Naive thymus-derived CD4-positive, alpha-beta T cell (primary cell): ENCODE data around the gene STON2. TPM values are rescaled to one million over a fixed set of nuclear protein-coding genes. Genes with fewer than 3 reads are reported as not detected.
"Not testable (repeated sequence)": the region's sequence is repeated elsewhere in the genome, so short reads cannot be mapped to it uniquely, and the experiment has no call there.

Source experiments
- ATAC-seq: fragments of 150-1000 bp; cut with Tn5 transposase; 2 replicates; pipeline ENCODE4 v1.10.0; 2021; ENCODE audit warnings: mild to moderate bottlenecking, moderate library complexity
- CTCF ChIA-PET: fragments of 350-600 bp; sonication (Branson Sonifier 250); formaldehyde crosslinking; loops from one replicate; lab custom pipeline; 2021; ENCODE audit warnings: antibody characterized with exemption; lab: Charles Lee
- POLR2A ChIA-PET: fragments of 350-600 bp; sonication (Branson Sonifier 250); formaldehyde crosslinking; loops from one replicate; lab custom pipeline; 2021; ENCODE audit warnings: antibody characterized with exemption, inconsistent platforms; lab: Charles Lee
- DNase-seq, 9 donors: peaks; one replicate each; pipeline versions ENCODE4 v3.0.0 to v3.0.0-alpha.2; 2020 to 2022; ENCODE audit warnings: mixed read lengths in 1 of 9
- H3K27ac ChIP-seq: one replicate; pipeline ENCODE4 v1.7.0; 2013; ENCODE audit warnings: mild to moderate bottlenecking, low read depth, low read length, moderate library complexity
- H3K27me3 ChIP-seq, 2 donors: one replicate each; pipeline ENCODE4 v1.7.0; 2013; ENCODE audit warnings: low read length in 2 of 2, mild to moderate bottlenecking in 2 of 2, moderate library complexity in 2 of 2; ENCODE audit not compliant: control insufficient read depth in 2 of 2, insufficient read depth in 2 of 2
- H3K36me3 ChIP-seq, 3 experiments: 1 replicate in 2 of 3; 2 replicates in 1 of 3; pipeline ENCODE4 v1.7.0; 2013; ENCODE audit warnings: low read length in 3 of 3, mild to moderate bottlenecking in 3 of 3, moderate library complexity in 1 of 3; ENCODE audit not compliant: insufficient read depth in 3 of 3, control insufficient read depth in 2 of 3
- H3K4me1 ChIP-seq, 2 donors: one replicate each; pipeline ENCODE4 v1.7.0; 2013; ENCODE audit warnings: low read length in 2 of 2, mild to moderate bottlenecking in 2 of 2, moderate library complexity in 1 of 2; ENCODE audit not compliant: control insufficient read depth in 2 of 2, insufficient read depth in 2 of 2
- H3K4me3 ChIP-seq: 2 replicates; pipeline ENCODE4 v1.7.0; 2013; ENCODE audit warnings: mild to moderate bottlenecking, low read length
- H3K9me3 ChIP-seq, 3 experiments: 1 replicate in 2 of 3; 2 replicates in 1 of 3; pipeline ENCODE4 v1.7.0; 2013; ENCODE audit warnings: low read length in 3 of 3; ENCODE audit not compliant: control insufficient read depth in 2 of 3
- H3K27ac Mint-ChIP-seq, 9 donors: one replicate each; pipeline ENCODE4 v1.8.0; 2020 to 2022; ENCODE audit warnings: mixed read lengths in 9 of 9, mild to moderate bottlenecking in 8 of 9, moderate library complexity in 5 of 9, inconsistent platforms in 2 of 9
- H3K27me3 Mint-ChIP-seq, 5 donors: one replicate each; pipeline ENCODE4 v1.8.0; 2021 to 2022; ENCODE audit warnings: mixed read lengths in 5 of 5, mild to moderate bottlenecking in 1 of 5
- H3K36me3 Mint-ChIP-seq, 5 donors: one replicate each; pipeline ENCODE4 v1.8.0; 2020 to 2022; ENCODE audit warnings: mixed read lengths in 5 of 5, mild to moderate bottlenecking in 3 of 5, inconsistent platforms in 1 of 5
- H3K4me1 Mint-ChIP-seq, 7 donors: one replicate each; pipeline ENCODE4 v1.8.0; 2020 to 2022; ENCODE audit warnings: mixed read lengths in 7 of 7, mild to moderate bottlenecking in 3 of 7, inconsistent platforms in 1 of 7
- H3K4me3 Mint-ChIP-seq, 10 donors: one replicate each; pipeline ENCODE4 v1.8.0; 2020 to 2022; ENCODE audit warnings: mild to moderate bottlenecking in 10 of 10, mixed read lengths in 10 of 10, moderate library complexity in 6 of 10, inconsistent platforms in 2 of 10
- H3K9me3 Mint-ChIP-seq, 11 donors: one replicate each; pipeline ENCODE4 v1.8.0; 2020 to 2022; ENCODE audit warnings: mixed read lengths in 11 of 11, mild to moderate bottlenecking in 4 of 11, inconsistent platforms in 1 of 11, moderate library complexity in 1 of 11
- intact Hi-C, 2 donors: fragments of 100-400 bp; cut with micrococcal nuclease; formaldehyde crosslinking; loops; one replicate each; pipeline ENCODE4 v1.15.1; 2023
- polyA plus RNA-seq, 2 donors: library from polyadenylated mRNA; unstranded; fragments of 300-500 nt; fragmentation: Illumina TruSeq; gene quantifications; one replicate each; pipeline ENCODE4 v1.2.3, GENCODE V29; 2021
- total RNA-seq, 6 experiments: library from RNA in 5 of 6; stranded (reverse) in 5 of 6; gene quantifications; 1 replicate in 5 of 6; 2 replicates in 1 of 6; pipeline ENCODE4 v1.2.3 and lab custom pipeline; 2021 to 2026

Gene STON2
- total and polyA plus RNA-seq, 7 experiments from 2014 or later, result 0.19 to 3.4 (median 0.65) TPM; not detected in 4

GRCh38 chr14:81386290-81386745 lies 13.8 kb downstream of the STON2 start:
- H3K9me3 ChIP-seq, result no peaks in the 10 kb centered on the region
- Mint-ChIP-seq H3K36me3 (no peaks in the 10 kb centered on the region), H3K27ac (no peak overlapping the region), H3K9me3 (peaks cover 0 to 2% (median 0%) of the 10 kb centered on the region in 11 donors), H3K4me3 (no peak overlapping the region), H3K4me1 (no peaks in the 10 kb centered on the region), H3K27me3 (peaks cover 0 to 24% (median 5%) of the 10 kb centered on the region in 5 donors)
- H3K4me3 ChIP-seq, result no peak overlapping the region
- no peaks in the 10 kb centered on the region for H3K4me1 ChIP-seq
- DNase-seq, result no peak
- intact Hi-C loops, result no loop called here
- no peak for ATAC-seq
- no peak overlapping the region for H3K27ac ChIP-seq
- H3K27me3 ChIP-seq, result no peaks in the 10 kb centered on the region
- CTCF ChIA-PET, result no interaction called here
- POLR2A ChIA-PET, result no interaction called here
- no peaks in the 10 kb centered on the region for H3K36me3 ChIP-seq

GRCh38 chr14:81385886-81386285 lies 14.2 kb downstream of the STON2 start:
- Histone ChIP-seq H3K27me3 (no peaks in the 10 kb centered on the region), H3K4me1 (no peaks in the 10 kb centered on the region), H3K27ac (no peak overlapping the region), H3K4me3 (no peak overlapping the region), H3K36me3 (no peaks in the 10 kb centered on the region), H3K9me3 (no peaks in the 10 kb centered on the region)
- intact Hi-C loops, result no loop called here
- POLR2A ChIA-PET, result no interaction called here
- Mint-ChIP-seq H3K4me1 (no peaks in the 10 kb centered on the region), H3K4me3 (no peak overlapping the region), H3K36me3 (no peaks in the 10 kb centered on the region), H3K9me3 (peaks cover 0 to 2% (median 0%) of the 10 kb centered on the region in 11 donors), H3K27me3 (peaks cover 0 to 24% (median 5%) of the 10 kb centered on the region in 5 donors), H3K27ac (no peak overlapping the region)
- DNase-seq (no peak), ATAC-seq (no peak)
- CTCF ChIA-PET, result no interaction called here

- CTCF ChIA-PET, result no interaction called here
- Histone ChIP-seq H3K4me1 (no peaks in the 10 kb centered on the region), H3K9me3 (no peaks in the 10 kb centered on the region), H3K27me3 (no peaks in the 10 kb centered on the region), H3K27ac (no peak overlapping the region), H3K4me3 (no peak overlapping the region), H3K36me3 (no peaks in the 10 kb centered on the region)
- H3K27ac Mint-ChIP-seq, result no peak overlapping the region
- H3K4me3 Mint-ChIP-seq, result no peak overlapping the region
- H3K36me3 Mint-ChIP-seq, result no peaks in the 10 kb centered on the region
- intact Hi-C loops, result no loop called here
- peaks cover 0 to 24% (median 5%) of the 10 kb centered on the region in 5 donors for H3K27me3 Mint-ChIP-seq
- no peaks in the 10 kb centered on the region for H3K4me1 Mint-ChIP-seq
- DNase-seq (no peak), ATAC-seq (no peak)
- POLR2A ChIA-PET, result no interaction called here
- H3K9me3 Mint-ChIP-seq, result peaks cover 0 to 2% (median 0%) of the 10 kb centered on the region in 11 donors
These were observed 14.7 kb downstream of the STON2 start for GRCh38 chr14:81385419-81385818.

- peaks cover 0 to 2% (median 0%) of the 10 kb centered on the region in 11 donors for H3K9me3 Mint-ChIP-seq
- no peak overlapping the region for H3K4me3 Mint-ChIP-seq
- Histone ChIP-seq H3K27me3 (no peaks in the 10 kb centered on the region), H3K4me1 (no peaks in the 10 kb centered on the region), H3K36me3 (no peaks in the 10 kb centered on the region), H3K27ac (no peak overlapping the region), H3K9me3 (no peaks in the 10 kb centered on the region), H3K4me3 (no peak overlapping the region)
- no peaks in the 10 kb centered on the region for H3K36me3 Mint-ChIP-seq
- no peaks in the 10 kb centered on the region for H3K4me1 Mint-ChIP-seq
- DNase-seq, result no peak
- ATAC-seq, result no peak
- H3K27ac Mint-ChIP-seq, result no peak overlapping the region
- ChIA-PET POLR2A (no interaction called here), CTCF (no interaction called here)
- H3K27me3 Mint-ChIP-seq, result peaks cover under 1 to 24% (median 6%) of the 10 kb centered on the region in 5 donors
- intact Hi-C loops, result no loop called here
These were observed 15.2 kb downstream of the STON2 start for GRCh38 chr14:81384900-81385299.

GRCh38 chr14:81382517-81383225 lies 17.5 kb downstream of the STON2 start:
- ChIA-PET POLR2A (no interaction called here), CTCF (no interaction called here)
- Mint-ChIP-seq H3K9me3 (peaks cover 0 to 2% (median 0%) of the 10 kb centered on the region in 11 donors), H3K36me3 (no peaks in the 10 kb centered on the region), H3K27ac (no peak overlapping the region), H3K27me3 (peaks cover 6 to 22% (median 11%) of the 10 kb centered on the region in 5 donors), H3K4me3 (no peak overlapping the region), H3K4me1 (no peaks in the 10 kb centered on the region)
- Histone ChIP-seq H3K4me3 (no peak overlapping the region), H3K9me3 (no peaks in the 10 kb centered on the region), H3K27ac (no peak overlapping the region), H3K4me1 (no peaks in the 10 kb centered on the region), H3K27me3 (no peaks in the 10 kb centered on the region), H3K36me3 (no peaks in the 10 kb centered on the region)
- ATAC-seq (no peak), DNase-seq (no peak)
- intact Hi-C loops, result no loop called here

- H3K4me3 ChIP-seq, H3K36me3 ChIP-seq, H3K27ac Mint-ChIP-seq, H3K27ac ChIP-seq, H3K4me3 Mint-ChIP-seq, CTCF ChIA-PET, POLR2A ChIA-PET, H3K9me3 ChIP-seq, intact Hi-C loops, H3K36me3 Mint-ChIP-seq, ATAC-seq, H3K9me3 Mint-ChIP-seq, H3K4me1 ChIP-seq, H3K4me1 Mint-ChIP-seq, DNase-seq, H3K27me3 ChIP-seq: not testable (repeated sequence)
- H3K27me3 Mint-ChIP-seq, result peaks cover 9 to 18% (median 16%) of the 10 kb centered on the region in 5 donors
These were observed 20.1 kb downstream of the STON2 start for GRCh38 chr14:81380009-81380408.

- no peaks in the 10 kb centered on the region for H3K9me3 Mint-ChIP-seq
- H3K27me3 ChIP-seq, result no peaks in the 10 kb centered on the region
- no peaks in the 10 kb centered on the region for H3K9me3 ChIP-seq
- H3K36me3 ChIP-seq, result no peaks in the 10 kb centered on the region
- H3K4me3 ChIP-seq, result no peak overlapping the region
- no peak for DNase-seq
- H3K4me3 Mint-ChIP-seq, result no peak overlapping the region
- H3K27ac Mint-ChIP-seq, result no peak overlapping the region
- H3K27ac ChIP-seq, result no peak overlapping the region
- ChIA-PET POLR2A (no interaction called here), CTCF (no interaction called here)
- no peaks in the 10 kb centered on the region for H3K4me1 Mint-ChIP-seq
- ATAC-seq, result no peak
- H3K27me3 Mint-ChIP-seq, result peaks cover 0 to 60% (median 23%) of the 10 kb centered on the region in 5 donors
- no peaks in the 10 kb centered on the region for H3K4me1 ChIP-seq
- H3K36me3 Mint-ChIP-seq, result no peaks in the 10 kb centered on the region
- intact Hi-C loops, result no loop called here
These were observed 28.3 kb downstream of the STON2 start for GRCh38 chr14:81371802-81372201.
